Fibroblast of villous mesenchyme (primary cell): ENCODE data around the gene PRADC1. TPM values are rescaled to one million over a fixed set of nuclear protein-coding genes. Genes with fewer than 3 reads are reported as not detected.

ENCODE experiments used
- DNase-seq: peaks from one replicate; pipeline ENCODE4 v3.0.0-alpha.2; 2010; ENCODE audit warnings: low read depth
- H3K4me3 ChIP-seq: 2 replicates; pipeline ENCODE4 v1.5.1; 2011; ENCODE audit warnings: low read depth, mild to moderate bottlenecking, low read length
- CTCF ChIP-seq: IDR thresholded peaks from 2 replicates; pipeline ENCODE4 v1.5.1; 2012; ENCODE audit warnings: low read depth, mild to moderate bottlenecking, low read length; ENCODE audit not compliant: insufficient read depth
- total RNA-seq: library from RNA; depleted of rRNA; stranded (reverse); fragments of >200 nt; gene quantifications from 2 replicates; pipeline ENCODE4 v1.2.3, GENCODE V29; 2012

Gene PRADC1
- total RNA-seq, 1 donor = 18.1 TPM

GRCh38 chr2:73237168-73237567 lies 4.1 kb upstream of the PRADC1 start:
- TF ChIP-seq CTCF = no peak
- no peak for DNase-seq
- H3K4me3 ChIP-seq = no peak overlapping the region

- H3K4me3 ChIP-seq = peak overlapping the region; percentile 85
- DNase-seq = no peak
- no peak for TF ChIP-seq CTCF
These were observed 2.4 kb upstream of the PRADC1 start for GRCh38 chr2:73235315-73236028.

- peak; percentile 89 for DNase-seq
- H3K4me3 ChIP-seq = peak within 1 kb of the TSS; percentile 85
- TF ChIP-seq CTCF = no peak
These were observed 1.1 kb upstream of the PRADC1 start, which contains the start of gene CCT7 for GRCh38 chr2:73233932-73234832. Gene CCT7 (plus strand): TSS chr2:73234308. CDS start chr2:73234379, 71 bp downstream.

GRCh38 chr2:73232403-73233153 lies 461 bp downstream of the PRADC1 start:
- H3K4me3 ChIP-seq = peak overlapping the region; percentile 85
- no peak for TF ChIP-seq CTCF
- DNase-seq = no peak

GRCh38 chr2:73228631-73229030 lies 4.4 kb downstream of the PRADC1 start:
- no peak for TF ChIP-seq CTCF
- DNase-seq = no peak
- no peak overlapping the region for H3K4me3 ChIP-seq

GRCh38 chr2:73227086-73227485 lies 6.0 kb downstream of the PRADC1 start:
- DNase-seq = no peak

More at GRCh38 chr2:73227086-73227485, 6.0 kb downstream of the PRADC1 start:
- no peak for TF ChIP-seq CTCF
- H3K4me3 ChIP-seq = no peak overlapping the region
